Naive thymus-derived CD4-positive, alpha-beta T cell (primary cell): Measurements from ENCODE around the gene CLEC3B. TPM values are rescaled to one million over a fixed set of nuclear protein-coding genes. Genes with fewer than 3 reads are reported as not detected.

Source experiments
- ATAC-seq: fragments of 150-1000 bp; cut with Tn5 transposase; 2 replicates; pipeline ENCODE4 v1.10.0; 2021; ENCODE audit warnings: mild to moderate bottlenecking, moderate library complexity
- CTCF ChIA-PET: fragments of 350-600 bp; sonication (Branson Sonifier 250); formaldehyde crosslinking; loops from one replicate; lab custom pipeline; 2021; ENCODE audit warnings: antibody characterized with exemption; lab: Charles Lee
- POLR2A ChIA-PET: fragments of 350-600 bp; sonication (Branson Sonifier 250); formaldehyde crosslinking; loops from one replicate; lab custom pipeline; 2021; ENCODE audit warnings: antibody characterized with exemption, inconsistent platforms; lab: Charles Lee
- DNase-seq, 9 donors: peaks; one replicate each; pipeline versions ENCODE4 v3.0.0 to v3.0.0-alpha.2; 2020 to 2022; ENCODE audit warnings: mixed read lengths in 1 of 9
- H3K27ac ChIP-seq: one replicate; pipeline ENCODE4 v1.7.0; 2013; ENCODE audit warnings: mild to moderate bottlenecking, low read depth, low read length, moderate library complexity
- H3K27me3 ChIP-seq, 2 donors: one replicate each; pipeline ENCODE4 v1.7.0; 2013; ENCODE audit warnings: low read length in 2 of 2, mild to moderate bottlenecking in 2 of 2, moderate library complexity in 2 of 2; ENCODE audit not compliant: control insufficient read depth in 2 of 2, insufficient read depth in 2 of 2
- H3K36me3 ChIP-seq, 3 experiments: 1 replicate in 2 of 3; 2 replicates in 1 of 3; pipeline ENCODE4 v1.7.0; 2013; ENCODE audit warnings: low read length in 3 of 3, mild to moderate bottlenecking in 3 of 3, moderate library complexity in 1 of 3; ENCODE audit not compliant: insufficient read depth in 3 of 3, control insufficient read depth in 2 of 3
- H3K4me1 ChIP-seq, 2 donors: one replicate each; pipeline ENCODE4 v1.7.0; 2013; ENCODE audit warnings: low read length in 2 of 2, mild to moderate bottlenecking in 2 of 2, moderate library complexity in 1 of 2; ENCODE audit not compliant: control insufficient read depth in 2 of 2, insufficient read depth in 2 of 2
- H3K4me3 ChIP-seq: 2 replicates; pipeline ENCODE4 v1.7.0; 2013; ENCODE audit warnings: mild to moderate bottlenecking, low read length
- H3K9me3 ChIP-seq, 3 experiments: 1 replicate in 2 of 3; 2 replicates in 1 of 3; pipeline ENCODE4 v1.7.0; 2013; ENCODE audit warnings: low read length in 3 of 3; ENCODE audit not compliant: control insufficient read depth in 2 of 3
- H3K27ac Mint-ChIP-seq, 9 donors: one replicate each; pipeline ENCODE4 v1.8.0; 2020 to 2022; ENCODE audit warnings: mixed read lengths in 9 of 9, mild to moderate bottlenecking in 8 of 9, moderate library complexity in 5 of 9, inconsistent platforms in 2 of 9
- H3K27me3 Mint-ChIP-seq, 5 donors: one replicate each; pipeline ENCODE4 v1.8.0; 2021 to 2022; ENCODE audit warnings: mixed read lengths in 5 of 5, mild to moderate bottlenecking in 1 of 5
- H3K36me3 Mint-ChIP-seq, 5 donors: one replicate each; pipeline ENCODE4 v1.8.0; 2020 to 2022; ENCODE audit warnings: mixed read lengths in 5 of 5, mild to moderate bottlenecking in 3 of 5, inconsistent platforms in 1 of 5
- H3K4me1 Mint-ChIP-seq, 7 donors: one replicate each; pipeline ENCODE4 v1.8.0; 2020 to 2022; ENCODE audit warnings: mixed read lengths in 7 of 7, mild to moderate bottlenecking in 3 of 7, inconsistent platforms in 1 of 7
- H3K4me3 Mint-ChIP-seq, 10 donors: one replicate each; pipeline ENCODE4 v1.8.0; 2020 to 2022; ENCODE audit warnings: mild to moderate bottlenecking in 10 of 10, mixed read lengths in 10 of 10, moderate library complexity in 6 of 10, inconsistent platforms in 2 of 10
- H3K9me3 Mint-ChIP-seq, 11 donors: one replicate each; pipeline ENCODE4 v1.8.0; 2020 to 2022; ENCODE audit warnings: mixed read lengths in 11 of 11, mild to moderate bottlenecking in 4 of 11, inconsistent platforms in 1 of 11, moderate library complexity in 1 of 11
- intact Hi-C, 2 donors: fragments of 100-400 bp; cut with micrococcal nuclease; formaldehyde crosslinking; loops; one replicate each; pipeline ENCODE4 v1.15.1; 2023
- polyA plus RNA-seq, 2 donors: library from polyadenylated mRNA; unstranded; fragments of 300-500 nt; fragmentation: Illumina TruSeq; gene quantifications; one replicate each; pipeline ENCODE4 v1.2.3, GENCODE V29; 2021
- total RNA-seq, 6 experiments: library from RNA in 5 of 6; stranded (reverse) in 5 of 6; gene quantifications; 1 replicate in 5 of 6; 2 replicates in 1 of 6; pipeline ENCODE4 v1.2.3 and lab custom pipeline; 2021 to 2026

Gene CLEC3B
- total and polyA plus RNA-seq, 7 experiments from 2014 or later, result 0.45 to 1.8 (median 0.75) TPM; not detected in 2

- Histone ChIP-seq H3K9me3 (no peaks in the 10 kb centered on the region), H3K36me3 (no peaks in the 10 kb centered on the region), H3K27ac (no peak overlapping the region), H3K4me1 (no peaks in the 10 kb centered on the region), H3K27me3 (no peaks in the 10 kb centered on the region), H3K4me3 (no peak overlapping the region)
- POLR2A ChIA-PET, result interaction anchor here (1.2 kb wide), 1 partner anchor 10 kb away, joined by 3 read pairs; no protein-coding TSS in a partner anchor
- intact Hi-C loops, result no loop called here
- DNase-seq (no peak), ATAC-seq (no peak)
- H3K27ac Mint-ChIP-seq, result peak overlapping the region in 1 of 9 donors; percentile 76
- peaks cover 0 to 10% (median 1%) of the 10 kb centered on the region in 5 donors for H3K27me3 Mint-ChIP-seq
- H3K9me3 Mint-ChIP-seq, result peaks cover 0 to 1% (median 0%) of the 10 kb centered on the region in 11 donors
- CTCF ChIA-PET, result no interaction called here
- no peaks in the 10 kb centered on the region for H3K36me3 Mint-ChIP-seq
- no peak overlapping the region for H3K4me3 Mint-ChIP-seq
- H3K4me1 Mint-ChIP-seq, result peaks cover 0 to 13% (median 7%) of the 10 kb centered on the region in 7 donors
These were observed 854 bp downstream of the CLEC3B start for GRCh38 chr3:45026957-45027356.

DNA sequence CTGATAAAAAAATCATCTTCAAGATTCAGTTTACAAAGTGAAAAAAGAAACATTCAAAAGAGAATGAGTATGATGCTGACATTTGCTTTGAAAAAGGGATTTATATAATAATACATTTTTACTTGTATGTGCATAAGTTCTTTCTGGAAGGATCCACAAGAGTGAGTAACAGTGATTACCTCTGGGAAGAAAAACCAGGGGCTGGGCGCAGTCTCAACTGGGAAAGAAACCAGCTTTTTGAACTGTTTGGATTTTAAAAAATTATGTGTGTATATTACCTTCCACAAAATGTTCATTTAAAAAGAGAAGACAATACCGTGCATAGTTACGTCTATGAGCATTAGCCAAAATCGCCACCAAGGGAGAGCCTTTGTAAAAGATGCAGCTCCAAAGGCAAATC lies 1.3 kb downstream of the CLEC3B start:
- no peak for DNase-seq
- ChIA-PET POLR2A (interaction anchor here (0.9 to 1.2 kb wide), 2 partner anchors 10 to 41 kb away, joined by 3 to 4 read pairs; no protein-coding TSS in a partner anchor), CTCF (interaction anchor here (0.6 kb wide), 1 partner anchor 32 kb away, joined by 5 read pairs; no protein-coding TSS in a partner anchor)
- H3K4me1 Mint-ChIP-seq, result peaks cover 0 to 11% (median 5%) of the 10 kb centered on the region in 7 donors
- H3K36me3 Mint-ChIP-seq, result peaks cover 0 to 4% (median 0%) of the 10 kb centered on the region in 5 donors
- peaks cover 0 to 4% (median 0%) of the 10 kb centered on the region in 11 donors for H3K9me3 Mint-ChIP-seq
- Histone ChIP-seq H3K27ac (no peak overlapping the region), H3K4me1 (no peaks in the 10 kb centered on the region), H3K9me3 (no peaks in the 10 kb centered on the region), H3K27me3 (no peaks in the 10 kb centered on the region), H3K4me3 (no peak overlapping the region), H3K36me3 (no peaks in the 10 kb centered on the region)
- intact Hi-C loops, result no loop called here
- H3K4me3 Mint-ChIP-seq, result no peak overlapping the region
- peaks cover 0 to 10% (median 3%) of the 10 kb centered on the region in 5 donors for H3K27me3 Mint-ChIP-seq
- no peak overlapping the region for H3K27ac Mint-ChIP-seq
- no peak for ATAC-seq

- H3K4me3 Mint-ChIP-seq, result no peak overlapping the region
- Histone ChIP-seq H3K27ac (no peak overlapping the region), H3K36me3 (no peaks in the 10 kb centered on the region), H3K4me1 (no peaks in the 10 kb centered on the region), H3K9me3 (no peaks in the 10 kb centered on the region), H3K27me3 (no peaks in the 10 kb centered on the region), H3K4me3 (no peak overlapping the region)
- peaks cover 2 to 14% (median 12%) of the 10 kb centered on the region in 7 donors for H3K4me1 Mint-ChIP-seq
- POLR2A ChIA-PET, result interaction anchor here (1.0 kb wide), 1 partner anchor 12 kb away, joined by 3 read pairs; no protein-coding TSS in a partner anchor
- peaks cover 0 to 4% (median 0%) of the 10 kb centered on the region in 5 donors for H3K36me3 Mint-ChIP-seq
- H3K27me3 Mint-ChIP-seq, result peaks cover 3 to 11% (median 4%) of the 10 kb centered on the region in 5 donors
- intact Hi-C loops, result no loop called here
- H3K9me3 Mint-ChIP-seq, result peaks cover 0 to 4% (median 0%) of the 10 kb centered on the region in 11 donors
- no peak overlapping the region for H3K27ac Mint-ChIP-seq
- ATAC-seq (no peak), DNase-seq (no peak)
- CTCF ChIA-PET, result interaction anchor here (1.9 kb wide), 1 partner anchor 11 kb away, joined by 5 read pairs; no protein-coding TSS in a partner anchor
These were observed 3.1 kb downstream of the CLEC3B start for GRCh38 chr3:45029216-45029615.

GRCh38 chr3:45029661-45030060 lies 3.6 kb downstream of the CLEC3B start:
- Histone ChIP-seq H3K36me3 (no peaks in the 10 kb centered on the region), H3K4me1 (peaks cover 0 to under 1% of the 10 kb centered on the region in 2 donors), H3K4me3 (no peak overlapping the region), H3K27me3 (no peaks in the 10 kb centered on the region), H3K27ac (no peak overlapping the region), H3K9me3 (no peaks in the 10 kb centered on the region)
- no peak for ATAC-seq
- Mint-ChIP-seq H3K36me3 (peaks cover 0 to 4% (median 0%) of the 10 kb centered on the region in 5 donors), H3K27me3 (peaks cover 3 to 13% (median 4%) of the 10 kb centered on the region in 5 donors), H3K27ac (no peak overlapping the region), H3K4me1 (peaks cover 6 to 18% (median 16%) of the 10 kb centered on the region in 7 donors), H3K9me3 (peaks cover 0 to 4% (median 0%) of the 10 kb centered on the region in 11 donors), H3K4me3 (no peak overlapping the region)
- no peak for DNase-seq
- intact Hi-C loops, result no loop called here
- ChIA-PET CTCF (interaction anchor here (1.9 kb wide), 1 partner anchor 11 kb away, joined by 5 read pairs; no protein-coding TSS in a partner anchor), POLR2A (interaction anchor here (1.0 kb wide), 1 partner anchor 13 kb away, joined by 3 read pairs; no protein-coding TSS in a partner anchor)

GRCh38 chr3:45031531-45031930 lies 5.4 kb downstream of the CLEC3B start:
- intact Hi-C loops, result no loop called here
- Mint-ChIP-seq H3K27me3 (peaks cover 3 to 21% (median 6%) of the 10 kb centered on the region in 5 donors), H3K4me3 (peak overlapping the region in 1 of 10 donors; percentile 6), H3K4me1 (peaks cover 20 to 32% (median 28%) of the 10 kb centered on the region in 7 donors), H3K9me3 (peaks cover 0 to 4% (median 0%) of the 10 kb centered on the region in 11 donors), H3K27ac (no peak overlapping the region), H3K36me3 (peaks cover 0 to 4% (median 0%) of the 10 kb centered on the region in 5 donors)
- Histone ChIP-seq H3K4me1 (peaks cover 9 to 13% of the 10 kb centered on the region in 2 donors), H3K27ac (no peak overlapping the region), H3K4me3 (no peak overlapping the region), H3K36me3 (no peaks in the 10 kb centered on the region), H3K9me3 (no peaks in the 10 kb centered on the region), H3K27me3 (no peaks in the 10 kb centered on the region)
- ATAC-seq, result no peak
- ChIA-PET CTCF (interaction anchor here (0.9 to 2.0 kb wide), 5 partner anchors 9 to 703 kb away, joined by 3 to 12 read pairs (median 4); no protein-coding TSS in a partner anchor), POLR2A (no interaction called here)
- DNase-seq, result no peak

GRCh38 chr3:45032113-45032512 lies 6.0 kb downstream of the CLEC3B start:
- Mint-ChIP-seq H3K9me3 (peaks cover 0 to 4% (median 0%) of the 10 kb centered on the region in 11 donors), H3K27ac (no peak overlapping the region), H3K36me3 (peaks cover 0 to 4% (median 0%) of the 10 kb centered on the region in 5 donors), H3K27me3 (peaks cover 4 to 18% (median 8%) of the 10 kb centered on the region in 5 donors), H3K4me1 (peaks cover 23 to 36% (median 31%) of the 10 kb centered on the region in 7 donors), H3K4me3 (no peak overlapping the region)
- ChIA-PET CTCF (interaction anchor here (0.9 to 17.3 kb wide), 4 partner anchors 8 to 703 kb away, joined by 4 to 379 read pairs (median 9); no protein-coding TSS in a partner anchor), POLR2A (no interaction called here)
- ATAC-seq (no peak), DNase-seq (no peak)
- no peaks in the 10 kb centered on the region for H3K27me3 ChIP-seq
- intact Hi-C loops, result no loop called here
- H3K4me1 ChIP-seq, result peaks cover 9 to 14% of the 10 kb centered on the region in 2 donors
- no peaks in the 10 kb centered on the region for H3K36me3 ChIP-seq
- H3K9me3 ChIP-seq, result no peaks in the 10 kb centered on the region
- no peak overlapping the region for H3K27ac ChIP-seq
- H3K4me3 ChIP-seq, result no peak overlapping the region
